Measurements from ENCODE around the gene ZFPL1.

ZFPL1 gene

GRCh38 chr11:65110354-65110861, 26.4 kb downstream of the ZFPL1 start:
- H2AFZ ChIP-seq (ENCODE audit: insufficient read depth, low read length, poor library complexity), result no peak overlapping the region
- peaks cover 9 to 12% of the 10 kb centered on the region in 2 experiments for H3K4me1 ChIP-seq (ENCODE audit: control insufficient read depth in 1 of 2, insufficient read depth in 2 of 2, low read length in 2 of 2)
- no peak overlapping the region for H2BK120ac ChIP-seq (ENCODE audit: insufficient read depth, low read length, poor library complexity)
- no peak overlapping the region for H3K14ac ChIP-seq (ENCODE audit: low read length)
- no peak overlapping the region for H3K9ac ChIP-seq (ENCODE audit: low read length)
- H2BK5ac ChIP-seq (ENCODE audit: low read depth, low read length, poor library complexity), result no peak overlapping the region
- H3K4me3 ChIP-seq (ENCODE audit: low read depth, low read length), result no peak overlapping the region
- H2BK12ac ChIP-seq (ENCODE audit: low read length), result no peak overlapping the region
- H3K23ac ChIP-seq (ENCODE audit: low read length), result no peak overlapping the region
- H4K91ac ChIP-seq (ENCODE audit: low read depth, low read length), result no peak overlapping the region
- H2AK5ac ChIP-seq (ENCODE audit: low read length), result no peak overlapping the region
- H4K8ac ChIP-seq (ENCODE audit: low read depth, low read length), result no peak overlapping the region
- H3K9me3 ChIP-seq (ENCODE audit: insufficient read depth, low read depth, low read length), result no peaks in the 10 kb centered on the region
- peaks cover 12% of the 10 kb centered on the region for H3K79me1 ChIP-seq (ENCODE audit: low read length)
- H3K4ac ChIP-seq (ENCODE audit: low read depth, low read length), result no peak overlapping the region
- H3K18ac ChIP-seq (ENCODE audit: low read length), result no peak overlapping the region
- H3K27me3 ChIP-seq (ENCODE audit: insufficient read depth, low read length), result no peaks in the 10 kb centered on the region
- H3K79me2 ChIP-seq (ENCODE audit: control insufficient read depth, insufficient read depth, low read length, poor library complexity), result peaks cover 8% of the 10 kb centered on the region
- no peak overlapping the region for H4K12ac ChIP-seq (ENCODE audit: low read depth, low read length)
- peaks cover 34 to 40% of the 10 kb centered on the region in 2 experiments for H3K36me3 ChIP-seq (ENCODE audit: control insufficient read depth in 1 of 2, insufficient read depth in 2 of 2, low read length in 2 of 2)
- no peak overlapping the region for H3K4me2 ChIP-seq (ENCODE audit: low read length)
- no peak overlapping the region for H3K27ac ChIP-seq (ENCODE audit: low read depth, low read length)
- DNase-seq, result peak; percentile 80 to 93
- WGBS (ENCODE audit: extremely low coverage, insufficient coverage, insufficient read length), result no CpG with 5 or more reads among the region's 18 CpGs

GRCh38 chr11:65111159-65111743, 27.2 kb downstream of the ZFPL1 start:
- peak overlapping the region; percentile 21 for H3K4me2 ChIP-seq (ENCODE audit: low read length)
- peak overlapping the region; percentile 3 for H3K4me3 ChIP-seq (ENCODE audit: low read depth, low read length)
- peaks cover 12% of the 10 kb centered on the region for H3K79me1 ChIP-seq (ENCODE audit: low read length)
- no peak overlapping the region for H4K8ac ChIP-seq (ENCODE audit: low read depth, low read length)
- peaks cover 8% of the 10 kb centered on the region for H3K79me2 ChIP-seq (ENCODE audit: control insufficient read depth, insufficient read depth, low read length, poor library complexity)
- H3K14ac ChIP-seq (ENCODE audit: low read length), result no peak overlapping the region
- H3K9me3 ChIP-seq (ENCODE audit: insufficient read depth, low read depth, low read length), result no peaks in the 10 kb centered on the region
- no peaks in the 10 kb centered on the region for H3K27me3 ChIP-seq (ENCODE audit: insufficient read depth, low read length)
- no peak overlapping the region for H3K4ac ChIP-seq (ENCODE audit: low read depth, low read length)
- H2BK5ac ChIP-seq (ENCODE audit: low read depth, low read length, poor library complexity), result no peak overlapping the region
- H3K18ac ChIP-seq (ENCODE audit: low read length), result no peak overlapping the region
- no peak overlapping the region for H4K12ac ChIP-seq (ENCODE audit: low read depth, low read length)
- no peak overlapping the region for H3K27ac ChIP-seq (ENCODE audit: low read depth, low read length)
- no peak overlapping the region for H3K23ac ChIP-seq (ENCODE audit: low read length)
- no peak overlapping the region for H2AK5ac ChIP-seq (ENCODE audit: low read length)
- H2BK120ac ChIP-seq (ENCODE audit: insufficient read depth, low read length, poor library complexity), result no peak overlapping the region
- no peak overlapping the region for H2BK12ac ChIP-seq (ENCODE audit: low read length)
- no peak overlapping the region for H4K91ac ChIP-seq (ENCODE audit: low read depth, low read length)
- no CpG with 5 or more reads among the region's 31 CpGs for WGBS (ENCODE audit: extremely low coverage, insufficient coverage, insufficient read length)
- H2AFZ ChIP-seq (ENCODE audit: insufficient read depth, low read length, poor library complexity), result no peak overlapping the region
- no peak for DNase-seq
- H3K4me1 ChIP-seq (ENCODE audit: control insufficient read depth in 1 of 2, insufficient read depth in 2 of 2, low read length in 2 of 2), result peaks cover 10 to 14% of the 10 kb centered on the region in 2 experiments
- H3K36me3 ChIP-seq (ENCODE audit: control insufficient read depth in 1 of 2, insufficient read depth in 2 of 2, low read length in 2 of 2), result peaks cover 43 to 46% of the 10 kb centered on the region in 2 experiments
- no peak overlapping the region for H3K9ac ChIP-seq (ENCODE audit: low read length)

GRCh38 chr11:65111744-65112545, 27.9 kb downstream of the ZFPL1 start, which contains the start of gene TM7SF2:
Gene TM7SF2 (plus strand): TSS chr11:65111872. CDS start chr11:65112016, 144 bp downstream.
- peak within 1 kb of the TSS; percentile 76 for H3K4me3 ChIP-seq (ENCODE audit: low read depth, low read length)
- H3K9me3 ChIP-seq (ENCODE audit: insufficient read depth, low read depth, low read length), result no peaks in the 10 kb centered on the region

GRCh38 chr11:65112546-65113360, 28.7 kb downstream of the ZFPL1 start:
- DNase-seq, result peak in 1 of 2 donors; percentile 50
- peaks cover 19% of the 10 kb centered on the region for H3K79me2 ChIP-seq (ENCODE audit: control insufficient read depth, insufficient read depth, low read length, poor library complexity)
- H3K36me3 ChIP-seq (ENCODE audit: control insufficient read depth in 1 of 2, insufficient read depth in 2 of 2, low read length in 2 of 2), result peaks cover 35 to 44% of the 10 kb centered on the region in 2 experiments
- H2AK5ac ChIP-seq (ENCODE audit: low read length), result peak overlapping the region; percentile 9
- H4K12ac ChIP-seq (ENCODE audit: low read depth, low read length), result peak overlapping the region; percentile 73
- H3K18ac ChIP-seq (ENCODE audit: low read length), result peak overlapping the region; percentile 24
- no CpG with 5 or more reads among the region's 57 CpGs for WGBS (ENCODE audit: extremely low coverage, insufficient coverage, insufficient read length)
- peaks cover 18% of the 10 kb centered on the region for H3K79me1 ChIP-seq (ENCODE audit: low read length)
- H3K27ac ChIP-seq (ENCODE audit: low read depth, low read length), result peak overlapping the region; percentile 35
- H3K4me3 ChIP-seq (ENCODE audit: low read depth, low read length), result peak overlapping the region; percentile 76
- H3K23ac ChIP-seq (ENCODE audit: low read length), result no peak overlapping the region
- peaks cover 17 to 20% of the 10 kb centered on the region in 2 experiments for H3K4me1 ChIP-seq (ENCODE audit: control insufficient read depth in 1 of 2, insufficient read depth in 2 of 2, low read length in 2 of 2)
- no peaks in the 10 kb centered on the region for H3K27me3 ChIP-seq (ENCODE audit: insufficient read depth, low read length)
- H2AFZ ChIP-seq (ENCODE audit: insufficient read depth, low read length, poor library complexity), result peak overlapping the region; percentile 51
- H3K9ac ChIP-seq (ENCODE audit: low read length), result peak overlapping the region; percentile 18
- peak overlapping the region; percentile 23 for H2BK5ac ChIP-seq (ENCODE audit: low read depth, low read length, poor library complexity)
- no peak overlapping the region for H2BK120ac ChIP-seq (ENCODE audit: insufficient read depth, low read length, poor library complexity)
- peak overlapping the region; percentile 69 for H4K8ac ChIP-seq (ENCODE audit: low read depth, low read length)
- H3K4me2 ChIP-seq (ENCODE audit: low read length), result peak overlapping the region; percentile 74
- peak overlapping the region; percentile 40 for H4K91ac ChIP-seq (ENCODE audit: low read depth, low read length)
- no peaks in the 10 kb centered on the region for H3K9me3 ChIP-seq (ENCODE audit: insufficient read depth, low read depth, low read length)
- H3K4ac ChIP-seq (ENCODE audit: low read depth, low read length), result peak overlapping the region; percentile 30
- no peak overlapping the region for H2BK12ac ChIP-seq (ENCODE audit: low read length)
- peak overlapping the region; percentile 54 for H3K14ac ChIP-seq (ENCODE audit: low read length)

More at GRCh38 chr11:65111744-65112545, 27.9 kb downstream of the ZFPL1 start, which contains the start of gene TM7SF2:
- Histone ChIP-seq H2AK5ac (ENCODE audit: low read length) (peak within 1 kb of the TSS; percentile 15), H3K4me1 (ENCODE audit: control insufficient read depth in 1 of 2, insufficient read depth in 2 of 2, low read length in 2 of 2) (peaks cover 17 to 20% of the 10 kb centered on the region in 2 experiments), H3K36me3 (ENCODE audit: control insufficient read depth in 1 of 2, insufficient read depth in 2 of 2, low read length in 2 of 2) (peaks cover 43 to 48% of the 10 kb centered on the region in 2 experiments), H3K27ac (ENCODE audit: low read depth, low read length) (peak within 1 kb of the TSS; percentile 40), H4K8ac (ENCODE audit: low read depth, low read length) (peak within 1 kb of the TSS; percentile 69), H2BK120ac (ENCODE audit: insufficient read depth, low read length, poor library complexity) (no peak within 1 kb of the TSS), H4K91ac (ENCODE audit: low read depth, low read length) (peak within 1 kb of the TSS; percentile 40), H3K14ac (ENCODE audit: low read length) (peak within 1 kb of the TSS; percentile 54), H3K79me2 (ENCODE audit: control insufficient read depth, insufficient read depth, low read length, poor library complexity) (peaks cover 14% of the 10 kb centered on the region), H2AFZ (ENCODE audit: insufficient read depth, low read length, poor library complexity) (peak within 1 kb of the TSS; percentile 51), H3K4me2 (ENCODE audit: low read length) (peak within 1 kb of the TSS; percentile 74), H3K27me3 (ENCODE audit: insufficient read depth, low read length) (no peaks in the 10 kb centered on the region), H3K18ac (ENCODE audit: low read length) (peak within 1 kb of the TSS; percentile 24), H3K23ac (ENCODE audit: low read length) (no peak within 1 kb of the TSS), H3K79me1 (ENCODE audit: low read length) (peaks cover 13% of the 10 kb centered on the region), H2BK5ac (ENCODE audit: low read depth, low read length, poor library complexity) (peak within 1 kb of the TSS; percentile 37), H2BK12ac (ENCODE audit: low read length) (no peak within 1 kb of the TSS), H3K4ac (ENCODE audit: low read depth, low read length) (peak within 1 kb of the TSS; percentile 38), H4K12ac (ENCODE audit: low read depth, low read length) (peak within 1 kb of the TSS; percentile 73), H3K9ac (ENCODE audit: low read length) (peak within 1 kb of the TSS; percentile 18)
- no CpG with 5 or more reads among the region's 64 CpGs for WGBS (ENCODE audit: extremely low coverage, insufficient coverage, insufficient read length)
- DNase-seq, result peak; percentile 95

Measured in trophoblast cell (in vitro differentiated cells and primary cell).